Body of pancreas (tissue), 4 donors: ENCODE results near the gene ADRA2C. TPM values are rescaled to one million over a fixed set of nuclear protein-coding genes. Genes with fewer than 3 reads are reported as not detected.

Experiments used
- ATAC-seq: fragments of 150-250 bp; one replicate; pipeline ENCODE4 v1.9.1; 2016
- DNase-seq, 4 donors: peaks; one replicate each; pipeline ENCODE4 v3.0.0-alpha.2; 2019
- H3K27ac ChIP-seq, 4 donors: fragments of 200-600 bp; sonication (generic); 1 replicate in 3 of 4; 2 replicates in 1 of 4; pipeline versions ENCODE4 v1.5.1 to v1.6.1; 2016 to 2019; ENCODE audit warnings: mild to moderate bottlenecking in 1 of 4, mixed read lengths in 1 of 4, moderate library complexity in 1 of 4
- H3K27me3 ChIP-seq, 2 donors: fragments of 200-600 bp; sonication (generic); one replicate each; pipeline ENCODE4 v1.6.0; 2016; ENCODE audit warnings: mild to moderate bottlenecking in 1 of 2
- H3K36me3 ChIP-seq, 2 donors: fragments of 200-600 bp; sonication (generic); replicated peaks in 1 of 2; 2 replicates each; pipeline ENCODE4 v1.5.1; 2016; ENCODE audit warnings: low read depth in 2 of 2; ENCODE audit not compliant: insufficient read depth in 1 of 2
- H3K4me1 ChIP-seq: fragments of 200-600 bp; sonication (generic); one replicate; pipeline ENCODE4 v1.6.0; 2016
- H3K4me3 ChIP-seq, 2 donors: fragments of 200-600 bp; sonication (generic); 1 replicate in 1 of 2; 2 replicates in 1 of 2; pipeline ENCODE4 v1.5.1; 2016 to 2019
- H3K9me3 ChIP-seq, 3 donors: fragments of 200-600 bp; sonication (generic); 1 replicate in 2 of 3; 2 replicates in 1 of 3; pipeline ENCODE4 v1.5.1; 2016
- POLR2A ChIP-seq, 3 donors: fragments of 450-650 bp; IDR thresholded peaks; one replicate each; pipeline ENCODE4 v1.6.1; 2016; ENCODE audit warnings: antibody characterized with exemption in 3 of 3, mild to moderate bottlenecking in 2 of 3
- WGBS, 2 donors: methylation state at CpG; one replicate each; pipeline ENCODE4 v1.1.5; 2017; 5-methylcytosine and 5-hydroxymethylcytosine counted together
- intact Hi-C: fragments of 100-400 bp; cut with DNase I; formaldehyde crosslinking; loops from one replicate; pipeline ENCODE4 v1.15.1; 2023
- total RNA-seq, 2 donors: library from RNA; depleted of rRNA; stranded (reverse); fragments of >200 nt; gene quantifications; one replicate each; pipeline ENCODE4 v1.1.0, GENCODE V29; 2016
- TF ChIP-seq, protein P1 (sequence below), 7 experiments: fragments of 450-650 bp in 4 of 7; fragments of 200-600 bp in 3 of 7; sonication (generic) in 3 of 7; IDR thresholded peaks; one replicate each; pipeline ENCODE4 v1.5.1; 2016 to 2019; ENCODE audit warnings: antibody characterized with exemption in 7 of 7

Gene ADRA2C
- total RNA-seq, 2 donors from 2014 or later, result 6.7 to 10.5 TPM

- ATAC-seq, result no peak
- intact Hi-C loops, result no loop called here
- H3K27ac ChIP-seq, result no peak overlapping the region
- peaks cover 0 to 3% of the 10 kb centered on the region in 2 donors for H3K27me3 ChIP-seq
- DNase-seq, result no peak
- WGBS, 2 donors, result 74 to 78% methylated on average over 1 to 3 of the region's 3 CpGs
- peaks cover 0 to 5% (median 0%) of the 10 kb centered on the region in 3 donors for H3K9me3 ChIP-seq
- H3K4me1 ChIP-seq, result peaks cover 12% of the 10 kb centered on the region
- no peaks in the 10 kb centered on the region for H3K36me3 ChIP-seq
- TF ChIP-seq, protein P1, sequence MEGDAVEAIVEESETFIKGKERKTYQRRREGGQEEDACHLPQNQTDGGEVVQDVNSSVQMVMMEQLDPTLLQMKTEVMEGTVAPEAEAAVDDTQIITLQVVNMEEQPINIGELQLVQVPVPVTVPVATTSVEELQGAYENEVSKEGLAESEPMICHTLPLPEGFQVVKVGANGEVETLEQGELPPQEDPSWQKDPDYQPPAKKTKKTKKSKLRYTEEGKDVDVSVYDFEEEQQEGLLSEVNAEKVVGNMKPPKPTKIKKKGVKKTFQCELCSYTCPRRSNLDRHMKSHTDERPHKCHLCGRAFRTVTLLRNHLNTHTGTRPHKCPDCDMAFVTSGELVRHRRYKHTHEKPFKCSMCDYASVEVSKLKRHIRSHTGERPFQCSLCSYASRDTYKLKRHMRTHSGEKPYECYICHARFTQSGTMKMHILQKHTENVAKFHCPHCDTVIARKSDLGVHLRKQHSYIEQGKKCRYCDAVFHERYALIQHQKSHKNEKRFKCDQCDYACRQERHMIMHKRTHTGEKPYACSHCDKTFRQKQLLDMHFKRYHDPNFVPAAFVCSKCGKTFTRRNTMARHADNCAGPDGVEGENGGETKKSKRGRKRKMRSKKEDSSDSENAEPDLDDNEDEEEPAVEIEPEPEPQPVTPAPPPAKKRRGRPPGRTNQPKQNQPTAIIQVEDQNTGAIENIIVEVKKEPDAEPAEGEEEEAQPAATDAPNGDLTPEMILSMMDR (IDR thresholded peaks at IDR 0.05), result no peak
- no peak for TF ChIP-seq POLR2A (IDR thresholded peaks at IDR 0.05)
- no peak overlapping the region for H3K4me3 ChIP-seq
Measured at GRCh38 chr4:3742610-3743009, 23.6 kb upstream of the ADRA2C start.

DNA sequence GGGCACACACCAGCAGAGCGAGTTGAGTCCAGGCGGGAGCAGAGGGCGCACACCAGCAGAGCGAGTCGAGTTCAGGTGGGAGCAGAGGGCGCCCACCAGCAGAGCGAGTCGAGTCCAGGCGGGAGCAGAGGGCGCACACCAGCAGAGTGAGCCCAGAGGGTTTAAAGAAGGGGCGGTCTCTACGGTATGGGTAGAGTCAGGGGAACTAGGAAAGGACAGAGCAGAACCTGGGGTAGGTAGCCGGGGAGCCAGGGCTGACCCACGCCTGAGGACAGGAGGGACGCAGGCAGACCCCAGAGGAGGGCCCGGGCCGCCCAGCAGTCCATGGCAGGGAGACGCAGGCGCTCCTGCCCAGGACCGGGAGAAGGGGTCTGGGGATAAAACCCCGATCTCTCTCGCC is 22.0 kb upstream of the ADRA2C start:
- TF ChIP-seq, protein P1 (IDR thresholded peaks at IDR 0.05), result no peak
- TF ChIP-seq POLR2A (IDR thresholded peaks at IDR 0.05), result no peak
- Histone ChIP-seq H3K4me1 (peaks cover 12% of the 10 kb centered on the region), H3K27me3 (peaks cover 0 to 3% of the 10 kb centered on the region in 2 donors), H3K36me3 (no peaks in the 10 kb centered on the region), H3K4me3 (no peak overlapping the region), H3K9me3 (peaks cover 0 to 5% (median 0%) of the 10 kb centered on the region in 3 donors), H3K27ac (no peak overlapping the region)
- intact Hi-C loops, result no loop called here
- WGBS, 2 donors, result 46 to 75% methylated on average over 17 to 20 of the region's 22 CpGs
- DNase-seq (no peak), ATAC-seq (no peak)

GRCh38 chr4:3744901-3745300 is 21.3 kb upstream of the ADRA2C start:
- H3K27me3 ChIP-seq, result peaks cover 0 to 3% of the 10 kb centered on the region in 2 donors
- H3K4me3 ChIP-seq, result no peak overlapping the region
- peaks cover 12% of the 10 kb centered on the region for H3K4me1 ChIP-seq
- peaks cover 0 to 5% (median 0%) of the 10 kb centered on the region in 3 donors for H3K9me3 ChIP-seq
- WGBS, 2 donors, result 14 to 36% methylated on average over 14 of the region's 14 CpGs
- TF ChIP-seq, protein P1 (IDR thresholded peaks at IDR 0.05), result no peak
- no peak for TF ChIP-seq POLR2A (IDR thresholded peaks at IDR 0.05)
- H3K36me3 ChIP-seq, result no peaks in the 10 kb centered on the region
- H3K27ac ChIP-seq, result no peak overlapping the region
- ATAC-seq (no peak), DNase-seq (no peak)
- intact Hi-C loops, result no loop called here

DNA sequence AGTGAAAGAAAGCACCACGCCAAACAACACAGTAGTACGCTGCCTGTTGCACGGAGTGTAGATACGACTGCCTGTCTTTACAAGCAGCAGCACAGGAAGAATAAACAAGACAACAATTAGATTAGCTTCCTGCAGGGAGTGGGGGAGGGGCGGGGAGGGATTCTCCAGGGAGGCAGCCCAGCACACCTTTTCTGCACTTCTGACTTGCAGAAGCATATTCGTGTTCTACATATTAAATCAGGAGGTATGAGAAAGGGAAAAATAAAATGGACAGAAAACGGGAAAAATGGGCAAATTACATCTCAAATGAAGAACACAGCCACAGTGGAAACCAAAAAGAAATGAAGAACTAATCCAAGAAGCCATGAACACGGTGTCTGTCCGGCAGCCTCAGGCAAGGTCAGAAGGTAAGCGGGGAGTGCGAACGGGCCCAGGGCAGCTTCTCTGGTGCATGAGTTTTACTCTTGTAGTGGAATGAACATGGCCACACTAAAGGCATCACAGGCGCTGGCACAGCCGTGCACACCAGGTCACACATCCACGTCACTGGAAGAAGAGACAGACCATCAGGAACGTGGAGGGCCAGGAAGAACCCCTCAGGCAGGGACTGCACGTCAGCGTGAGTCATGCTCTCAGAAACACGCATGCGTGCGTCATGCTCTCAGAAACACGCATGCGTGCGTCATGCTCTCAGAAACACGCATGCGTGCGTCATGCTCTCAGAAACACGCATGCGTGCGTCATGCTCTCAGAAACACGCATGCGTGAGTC is 20.1 kb upstream of the ADRA2C start:
- H3K36me3 ChIP-seq, result no peaks in the 10 kb centered on the region
- peaks cover 12% of the 10 kb centered on the region for H3K4me1 ChIP-seq
- DNase-seq (no peak), ATAC-seq (no peak)
- H3K27ac ChIP-seq, result peak overlapping the region in 1 of 4 donors; percentile 38
- H3K27me3 ChIP-seq, result peaks cover 0 to 3% of the 10 kb centered on the region in 2 donors
- H3K4me3 ChIP-seq, result no peak overlapping the region
- intact Hi-C loops, result no loop called here
- no peak for TF ChIP-seq POLR2A (IDR thresholded peaks at IDR 0.05)
- TF ChIP-seq, protein P1 (IDR thresholded peaks at IDR 0.05), result no peak
- H3K9me3 ChIP-seq, result peaks cover 0 to 5% (median 0%) of the 10 kb centered on the region in 3 donors
- 59 to 63% methylated on average over 32 of the region's 32 CpGs for WGBS, 2 donors
